Caco-2 (cell line): ENCODE results near the gene PPID. TPM values are rescaled to one million over a fixed set of nuclear protein-coding genes. Genes with fewer than 3 reads are reported as not detected.

Experiments used
- BruUV-seq: library from RNA; stranded (reverse); fragments of 400-500 nt; replicated peaks from 2 replicates; lab custom pipeline; 2021; lab: Mats Ljungman, UMichigan
- CTCF ChIA-PET: fragments of 300-600 bp; sonication (Branson Sonifier 250); formaldehyde crosslinking; loops from one replicate; lab custom pipeline; 2022; ENCODE audit warnings: antibody characterized with exemption; lab: Charles Lee
- POLR2A ChIA-PET: fragments of 300-600 bp; sonication (Branson Sonifier 250); formaldehyde crosslinking; loops from one replicate; lab custom pipeline; 2022; ENCODE audit warnings: antibody characterized with exemption; lab: Charles Lee
- DNase-seq, 2 experiments: peaks; one replicate each; pipeline versions ENCODE4 v3.0.0 to v3.0.0-alpha.2; 2020 to 2022
- H3K27me3 ChIP-seq: replicated peaks from 2 replicates; pipeline ENCODE4 v1.6.0; 2011; ENCODE audit warnings: low read length; ENCODE audit not compliant: control insufficient read depth, insufficient read depth
- H3K36me3 ChIP-seq: 2 replicates; pipeline ENCODE4 v1.5.1; 2011; ENCODE audit warnings: low read length; ENCODE audit not compliant: control insufficient read depth, insufficient read depth
- H3K4me1 ChIP-seq: fragments of 250-450 bp; sonication (Bioruptor Pico); 2 replicates; pipeline ENCODE4 v1.5.1; 2020; ENCODE audit warnings: mild to moderate bottlenecking
- H3K4me3 ChIP-seq: 2 replicates; pipeline ENCODE4 v1.5.1; 2011; ENCODE audit warnings: low read depth, mild to moderate bottlenecking, control low read depth, low read length
- H3K9me3 ChIP-seq: fragments of 250-450 bp; sonication (Bioruptor Pico); 2 replicates; pipeline ENCODE4 v1.5.1; 2020; ENCODE audit warnings: mild to moderate bottlenecking, moderate library complexity
- H3K27ac Mint-ChIP-seq: one replicate; pipeline ENCODE4 v1.8.0; 2022; ENCODE audit warnings: mixed read lengths; ENCODE audit not compliant: unreplicated experiment
- H3K27me3 Mint-ChIP-seq: one replicate; pipeline ENCODE4 v1.8.0; 2022; ENCODE audit warnings: mixed read lengths; ENCODE audit not compliant: insufficient read depth, unreplicated experiment
- H3K36me3 Mint-ChIP-seq: one replicate; pipeline ENCODE4 v1.8.0; 2022; ENCODE audit warnings: mild to moderate bottlenecking, mixed read lengths; ENCODE audit not compliant: insufficient read depth, unreplicated experiment
- H3K4me1 Mint-ChIP-seq: one replicate; pipeline ENCODE4 v1.8.0; 2022; ENCODE audit warnings: low read depth, mixed read lengths; ENCODE audit not compliant: unreplicated experiment
- H3K4me3 Mint-ChIP-seq: one replicate; pipeline ENCODE4 v1.8.0; 2022; ENCODE audit warnings: mild to moderate bottlenecking, moderate library complexity, mixed read lengths; ENCODE audit not compliant: unreplicated experiment
- H3K9me3 Mint-ChIP-seq: one replicate; pipeline ENCODE4 v1.8.0; 2022; ENCODE audit warnings: mixed read lengths; ENCODE audit not compliant: unreplicated experiment
- CTCF ChIP-seq, 2 experiments: fragments of 200-600 bp in 1 of 2; IDR thresholded peaks; 1 replicate in 1 of 2; 2 replicates in 1 of 2; pipeline versions ENCODE4 v1.5.1 to v1.8.0; 2011 to 2022; ENCODE audit warnings: antibody characterized with exemption in 1 of 2, control low read depth in 1 of 2, inconsistent platforms in 1 of 2, low read depth in 1 of 2, low read length in 1 of 2, mild to moderate bottlenecking in 1 of 2, moderate library complexity in 1 of 2; ENCODE audit not compliant: insufficient read depth in 1 of 2, severe bottlenecking in 1 of 2, unreplicated experiment in 1 of 2
- intact Hi-C: fragments of 100-400 bp; cut with micrococcal nuclease; formaldehyde crosslinking; loops from one replicate; pipeline ENCODE4 v1.10.0; 2022; ENCODE audit not compliant: unreplicated experiment
- total RNA-seq: library from RNA; stranded (reverse); gene quantifications from 2 replicates; pipeline ENCODE4 v1.2.3, GENCODE V29; 2022

PPID gene
- total RNA-seq, 1 experiment from 2014 or later = 50.9 TPM

- H3K4me3 ChIP-seq = no peak overlapping the region
- no peak overlapping the region for H3K4me3 Mint-ChIP-seq
- H3K27me3 ChIP-seq = no peaks in the 10 kb centered on the region
- no TSS peak for BruUV-seq
- ChIA-PET POLR2A (no interaction called here), CTCF (no interaction called here)
- H3K36me3 ChIP-seq = no peaks in the 10 kb centered on the region
- no peak overlapping the region for H3K27ac Mint-ChIP-seq
- DNase-seq = no peak
- no peak for TF ChIP-seq CTCF (IDR thresholded peaks at IDR 0.05; ENCODE audit: insufficient read depth in 1 of 2, low read depth in 1 of 2, low read length in 1 of 2, severe bottlenecking in 1 of 2, unreplicated experiment in 1 of 2)
- no peaks in the 10 kb centered on the region for H3K9me3 Mint-ChIP-seq
- H3K27me3 Mint-ChIP-seq = peaks cover 2% of the 10 kb centered on the region
- H3K36me3 Mint-ChIP-seq = no peaks in the 10 kb centered on the region
- no peaks in the 10 kb centered on the region for H3K9me3 ChIP-seq
- peaks cover 14% of the 10 kb centered on the region for H3K4me1 Mint-ChIP-seq
- intact Hi-C loops = loop anchor here (5.0 kb wide), 1 partner anchor 46 kb away; no protein-coding TSS in a partner anchor
- peaks cover 12% of the 10 kb centered on the region for H3K4me1 ChIP-seq
Measured at GRCh38 chr4:158766434-158767044, 43.3 kb upstream of the PPID start.

GRCh38 chr4:158763462-158763861, 40.3 kb upstream of the PPID start:
- CTCF ChIA-PET = no interaction called here
- H3K27ac Mint-ChIP-seq = no peak overlapping the region

GRCh38 chr4:158762553-158762952, 39.4 kb upstream of the PPID start:
- Mint-ChIP-seq H3K36me3 (peaks cover 7% of the 10 kb centered on the region), H3K4me3 (no peak overlapping the region), H3K9me3 (peaks cover 9% of the 10 kb centered on the region), H3K4me1 (peaks cover 14% of the 10 kb centered on the region), H3K27ac (no peak overlapping the region), H3K27me3 (peaks cover 2% of the 10 kb centered on the region)
- Histone ChIP-seq H3K27me3 (no peaks in the 10 kb centered on the region), H3K4me1 (peaks cover 5% of the 10 kb centered on the region), H3K4me3 (no peak overlapping the region), H3K9me3 (no peaks in the 10 kb centered on the region), H3K36me3 (no peaks in the 10 kb centered on the region)
- DNase-seq = no peak
- intact Hi-C loops = no loop called here
- TF ChIP-seq CTCF (IDR thresholded peaks at IDR 0.05; ENCODE audit: insufficient read depth in 1 of 2, low read depth in 1 of 2, low read length in 1 of 2, severe bottlenecking in 1 of 2, unreplicated experiment in 1 of 2) = no peak
- POLR2A ChIA-PET = no interaction called here
- CTCF ChIA-PET = no interaction called here
- BruUV-seq = no TSS peak

More at GRCh38 chr4:158763462-158763861, 40.3 kb upstream of the PPID start:
- no TSS peak for BruUV-seq
- Mint-ChIP-seq H3K36me3 (peaks cover 7% of the 10 kb centered on the region), H3K4me1 (peaks cover 14% of the 10 kb centered on the region), H3K9me3 (peaks cover under 1% of the 10 kb centered on the region), H3K27me3 (peaks cover 2% of the 10 kb centered on the region), H3K4me3 (no peak overlapping the region)
- POLR2A ChIA-PET = no interaction called here
- Histone ChIP-seq H3K4me3 (no peak overlapping the region), H3K36me3 (no peaks in the 10 kb centered on the region), H3K9me3 (no peaks in the 10 kb centered on the region), H3K27me3 (no peaks in the 10 kb centered on the region), H3K4me1 (peaks cover 12% of the 10 kb centered on the region)
- intact Hi-C loops = no loop called here
- no peak for DNase-seq
- TF ChIP-seq CTCF (IDR thresholded peaks at IDR 0.05; ENCODE audit: insufficient read depth in 1 of 2, low read depth in 1 of 2, low read length in 1 of 2, severe bottlenecking in 1 of 2, unreplicated experiment in 1 of 2) = no peak
